Kidney (tissue), 14 donors: Measurements from ENCODE around the gene DRC1. TPM values are rescaled to one million over a fixed set of nuclear protein-coding genes. Genes with fewer than 3 reads are reported as not detected.
A peak's percentile ranks its signal among the peaks of the same experiment; 100 is the strongest.

Experiments
- DNase-seq, 5 donors: peaks; one replicate each; pipeline ENCODE4 v3.0.0-alpha.2; 2013 to 2020
- FAIRE-seq: peaks from 2 replicates; lab custom pipeline; 2012; peaks lifted over from hg19 to GRCh38; lab: Jason Lieb, UNC
- H3K27ac ChIP-seq, 2 donors: one replicate each; pipeline ENCODE4 v1.7.0; 2013; ENCODE audit warnings: low read depth in 2 of 2, low read length in 2 of 2, inconsistent platforms in 1 of 2
- H3K27me3 ChIP-seq: one replicate; pipeline ENCODE4 v1.7.1; 2013; ENCODE audit warnings: low read length, inconsistent platforms; ENCODE audit not compliant: control insufficient read depth, insufficient read depth
- H3K36me3 ChIP-seq, 3 donors: one replicate each; pipeline versions ENCODE4 v1.7.0 to v1.7.1; 2013; ENCODE audit warnings: low read length in 3 of 3, control low read depth in 1 of 3, inconsistent platforms in 1 of 3; ENCODE audit not compliant: insufficient read depth in 3 of 3, control insufficient read depth in 2 of 3
- H3K4me1 ChIP-seq, 3 donors: one replicate each; pipeline versions ENCODE4 v1.7.0 to v1.7.1; 2013; ENCODE audit warnings: low read length in 3 of 3, inconsistent platforms in 1 of 3, low read depth in 1 of 3; ENCODE audit not compliant: control insufficient read depth in 2 of 3, insufficient read depth in 2 of 3
- H3K4me3 ChIP-seq, 3 donors: one replicate each; pipeline versions ENCODE4 v1.7.0 to v1.8.1; 2013; ENCODE audit warnings: low read length in 3 of 3, control low read depth in 1 of 3, inconsistent platforms in 1 of 3
- H3K9ac ChIP-seq, 3 donors: one replicate each; pipeline versions ENCODE4 v1.7.0 to v1.7.1; 2013; ENCODE audit warnings: low read length in 3 of 3, control low read depth in 1 of 3, inconsistent platforms in 1 of 3
- H3K9me3 ChIP-seq, 3 donors: one replicate each; pipeline versions ENCODE4 v1.7.0 to v1.7.1; 2013; ENCODE audit warnings: low read length in 3 of 3, control low read depth in 1 of 3, inconsistent platforms in 1 of 3; ENCODE audit not compliant: control insufficient read depth in 2 of 3, insufficient read depth in 1 of 3
- CTCF ChIP-seq: IDR thresholded peaks from 3 replicates; pipeline ENCODE4 v1.5.1; 2012; ENCODE audit warnings: mild to moderate bottlenecking, moderate library complexity, borderline replicate concordance; ENCODE audit not compliant: insufficient read depth; ENCODE audit errors: extremely low read depth
- intact Hi-C: fragments of 100-400 bp; cut with DNase I; formaldehyde crosslinking; loops from one replicate; pipeline ENCODE4 v1.11.1; 2022
- polyA plus RNA-seq: library from polyadenylated mRNA; stranded (reverse); fragments of 350-450 nt; fragmentation: Illumina TruSeq; extraction: RNeasy Lipid Tissue Mini Kit (QIAGEN cat#74804); gene quantifications from one replicate; pipeline ENCODE4 v1.2.3, GENCODE V29; 2014; ENCODE audit warnings: low read depth, low replicate concordance; ENCODE audit not compliant: insufficient read depth
- total RNA-seq: library from RNA; stranded (reverse); fragmentation: NEBNext Ultra II Directional; extraction: Animal tissue kit (Norgen Biotek cat#: 25700); gene quantifications from one replicate; pipeline ENCODE4 v1.2.1, GENCODE V29; 2021
- donor health status: control.
- donor health status: control.
- donor health status: control.
- donor health status: control.
- donor health status: control.
- donor health status: DM: yes; HTN: yes; CAD: no.
- donor health status: Normal renal cell carcinoma (clear cell type).

The DRC1 gene
- total and polyA plus RNA-seq, 2 donors from 2014 or later: 0.76 TPM; not detected in 1

- H3K27ac ChIP-seq: no peak overlapping the region
- TF ChIP-seq CTCF: no peak
- H3K9me3 ChIP-seq: no peaks in the 10 kb centered on the region
- DNase-seq: no peak
- H3K36me3 ChIP-seq: peaks cover 0 to 10% (median 2%) of the 10 kb centered on the region in 3 donors
- FAIRE-seq: no peak
- intact Hi-C loops: no loop called here
- H3K4me3 ChIP-seq: no peak overlapping the region
- H3K27me3 ChIP-seq: no peaks in the 10 kb centered on the region
- H3K9ac ChIP-seq: no peak overlapping the region
- H3K4me1 ChIP-seq: no peaks in the 10 kb centered on the region
These were observed 24.9 kb upstream of the DRC1 start for GRCh38 chr2:26376799-26377198.

GRCh38 chr2:26380281-26380680 lies 21.4 kb upstream of the DRC1 start:
- DNase-seq: no peak
- Histone ChIP-seq H3K4me1 (no peaks in the 10 kb centered on the region), H3K36me3 (peaks cover 0 to 5% (median 2%) of the 10 kb centered on the region in 3 donors), H3K9ac (no peak overlapping the region), H3K27ac (no peak overlapping the region), H3K4me3 (no peak overlapping the region), H3K27me3 (no peaks in the 10 kb centered on the region), H3K9me3 (no peaks in the 10 kb centered on the region)
- FAIRE-seq: no peak
- intact Hi-C loops: no loop called here
- no peak for TF ChIP-seq CTCF

- peaks cover 0 to 11% (median 2%) of the 10 kb centered on the region in 3 donors for H3K36me3 ChIP-seq
- H3K9me3 ChIP-seq: no peaks in the 10 kb centered on the region
- no peak for TF ChIP-seq CTCF
- H3K4me1 ChIP-seq: no peaks in the 10 kb centered on the region
- no peaks in the 10 kb centered on the region for H3K27me3 ChIP-seq
- no peak for FAIRE-seq
- peak in 1 of 5 donors; percentile 30 for DNase-seq
- no peak overlapping the region for H3K27ac ChIP-seq
- intact Hi-C loops: no loop called here
- H3K9ac ChIP-seq: no peak overlapping the region
- no peak overlapping the region for H3K4me3 ChIP-seq
These were observed 19.2 kb upstream of the DRC1 start for GRCh38 chr2:26382564-26382963.

- H3K4me3 ChIP-seq: no peak overlapping the region
- no peak overlapping the region for H3K27ac ChIP-seq
- intact Hi-C loops: no loop called here
- DNase-seq (no peak), FAIRE-seq (no peak)
- no peaks in the 10 kb centered on the region for H3K4me1 ChIP-seq
- TF ChIP-seq CTCF: no peak
- H3K27me3 ChIP-seq: no peaks in the 10 kb centered on the region
- H3K9me3 ChIP-seq: no peaks in the 10 kb centered on the region
- H3K36me3 ChIP-seq: peaks cover 0 to 14% (median 2%) of the 10 kb centered on the region in 3 donors
- no peak overlapping the region for H3K9ac ChIP-seq
These were observed 17.5 kb upstream of the DRC1 start for GRCh38 chr2:26384183-26384582.
